HG02973 (cell line): Measurements from ENCODE around the gene PDSS2.
"Not testable (repeated sequence)": the region's sequence is repeated elsewhere in the genome, so short reads cannot be mapped to it uniquely, and the experiment has no call there.

ENCODE experiments used
- ATAC-seq: cut with Tn5 transposase; IDR thresholded peaks from one replicate; pipeline ENCODE4 v1.9.1; 2021; ENCODE audit warnings: moderate library complexity; ENCODE audit not compliant: unreplicated experiment

The PDSS2 gene

DNA sequence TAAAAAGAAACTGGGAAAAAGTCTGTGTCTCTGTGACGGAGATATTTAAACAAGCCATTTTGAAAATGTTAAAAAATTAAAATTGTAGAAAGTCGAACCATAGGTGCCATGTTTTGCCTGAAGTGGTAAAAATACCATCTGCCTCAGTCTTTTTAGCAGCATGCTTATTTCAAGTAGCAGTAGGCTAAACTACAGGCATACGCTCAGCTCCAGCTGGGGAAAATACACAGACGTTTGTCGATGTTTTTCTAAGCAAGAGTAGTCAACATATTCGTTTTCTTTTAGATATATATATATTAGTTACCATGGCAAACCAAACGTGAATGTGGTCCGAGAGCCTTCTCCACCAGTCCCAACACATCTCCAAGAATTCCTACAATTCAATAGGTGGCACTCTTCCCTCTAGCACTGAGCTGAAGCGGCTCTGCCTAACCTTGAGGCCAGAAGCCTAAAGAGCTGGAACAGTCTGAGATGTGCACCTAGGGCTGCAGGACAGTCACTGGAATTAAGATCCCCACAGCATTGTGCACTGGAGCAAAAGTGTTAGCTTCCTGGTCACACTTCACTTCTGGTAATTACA is 273.9 kb downstream of the PDSS2 start:
- no peak for ATAC-seq

GRCh38 chr6:107184435-107184834 is 274.9 kb downstream of the PDSS2 start:
- no peak for ATAC-seq

- no peak for ATAC-seq
Measured at GRCh38 chr6:107180099-107180498, 279.3 kb downstream of the PDSS2 start.

- ATAC-seq = no peak
Measured at GRCh38 chr6:107179004-107179403, 280.4 kb downstream of the PDSS2 start.

GRCh38 chr6:107173779-107174178 is 285.6 kb downstream of the PDSS2 start:
- ATAC-seq = no peak

- ATAC-seq = no peak
Measured at GRCh38 chr6:107171513-107171912, 287.9 kb downstream of the PDSS2 start.

GRCh38 chr6:107164299-107164698 is 295.1 kb downstream of the PDSS2 start:
- ATAC-seq = not testable (repeated sequence)

DNA sequence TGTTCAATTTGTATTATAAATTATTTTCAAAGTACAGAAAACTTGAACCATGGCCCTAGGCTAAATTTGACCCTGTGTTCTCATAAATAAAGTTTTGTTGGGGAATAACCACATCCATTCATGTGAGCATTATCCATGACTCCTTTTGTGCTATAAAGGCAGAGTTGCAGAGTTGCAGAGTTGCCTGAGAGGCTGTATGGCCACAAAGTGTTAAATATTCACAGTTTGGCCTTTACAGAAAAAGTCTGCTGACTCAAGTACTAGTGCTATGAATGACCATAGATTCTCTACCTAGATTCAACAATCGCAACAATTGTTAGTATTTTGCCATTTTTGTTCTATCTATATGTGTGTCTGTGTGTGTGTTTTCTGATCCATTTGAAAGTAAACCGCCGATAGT is 297.8 kb downstream of the PDSS2 start:
- ATAC-seq = no peak

DNA sequence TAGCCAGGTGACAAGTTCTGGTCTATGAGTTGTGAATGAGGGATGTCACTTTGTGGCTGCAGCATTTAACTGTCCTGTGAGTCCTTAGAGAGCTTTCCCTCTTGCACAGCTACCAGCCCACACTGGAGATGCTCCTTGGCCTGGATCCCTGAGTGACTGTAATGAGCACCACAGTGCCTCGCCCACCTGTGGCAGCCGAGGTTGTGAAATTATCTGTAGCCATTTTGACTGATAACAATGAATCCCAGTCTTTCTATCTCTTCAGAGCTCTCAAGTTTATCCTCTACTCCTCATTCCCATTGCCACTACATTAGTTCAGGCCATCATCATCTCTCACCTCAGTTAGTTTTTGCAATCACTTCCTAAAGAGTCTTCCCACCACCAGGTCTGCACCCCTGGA is 302.7 kb downstream of the PDSS2 start:
- ATAC-seq = no peak

GRCh38 chr6:107154801-107155160 is 304.6 kb downstream of the PDSS2 start:
- ATAC-seq = no peak

GRCh38 chr6:107154131-107154800 is 305.1 kb downstream of the PDSS2 start:
- ATAC-seq = no peak

- no peak for ATAC-seq
Measured at GRCh38 chr6:107152638-107153430, 306.5 kb downstream of the PDSS2 start.

- ATAC-seq = no peak
Measured at GRCh38 chr6:107144666-107145065, 314.7 kb downstream of the PDSS2 start.

DNA sequence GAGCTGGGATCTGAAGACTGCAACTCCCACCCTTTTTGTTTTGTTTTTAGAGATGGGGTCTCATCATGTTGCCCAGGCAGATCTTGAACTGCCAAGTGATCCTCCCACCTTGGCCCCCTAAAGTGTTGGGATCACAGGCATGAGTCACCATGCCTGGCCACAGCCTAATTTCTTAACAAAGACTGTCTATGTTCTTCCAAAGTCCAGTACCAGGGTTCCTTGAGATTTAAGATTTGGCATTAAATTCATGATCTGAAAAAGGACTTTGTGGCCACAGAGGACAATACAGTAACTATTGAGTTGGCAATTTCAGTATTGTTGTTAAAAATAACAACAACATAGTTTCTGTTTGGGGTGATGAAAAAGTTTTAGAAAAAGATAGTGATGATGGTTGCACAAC is 315.4 kb downstream of the PDSS2 start:
- ATAC-seq = no peak

GRCh38 chr6:107140581-107140980 is 318.8 kb downstream of the PDSS2 start:
- no peak for ATAC-seq

DNA sequence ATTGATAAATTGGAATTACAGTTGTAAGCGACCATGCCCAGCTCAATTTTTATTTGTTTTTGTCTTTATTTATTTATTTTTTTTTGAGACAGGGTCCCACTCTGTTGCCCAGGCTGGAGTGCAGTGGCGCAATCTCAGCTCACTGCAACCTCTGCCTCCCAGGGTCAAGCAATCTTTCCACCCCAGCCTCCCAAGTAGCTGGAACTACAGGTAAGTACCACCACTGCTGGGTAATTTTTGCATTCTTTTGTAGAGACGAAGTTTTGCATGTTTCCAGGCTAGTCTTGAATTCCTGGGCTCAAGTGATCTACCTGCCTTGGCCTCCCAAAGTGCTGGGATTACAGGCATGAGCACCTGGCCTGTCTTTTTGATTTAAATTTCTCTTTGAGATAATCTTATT is 323.0 kb downstream of the PDSS2 start:
- not testable (repeated sequence) for ATAC-seq

GRCh38 chr6:107135048-107135680 is 324.2 kb downstream of the PDSS2 start:
- ATAC-seq = not testable (repeated sequence)

GRCh38 chr6:107132330-107132954 is 326.9 kb downstream of the PDSS2 start:
- ATAC-seq = no peak

GRCh38 chr6:107129370-107129925 is 329.9 kb downstream of the PDSS2 start:
- no peak for ATAC-seq

GRCh38 chr6:107128577-107128976 is 330.8 kb downstream of the PDSS2 start:
- ATAC-seq = no peak

DNA sequence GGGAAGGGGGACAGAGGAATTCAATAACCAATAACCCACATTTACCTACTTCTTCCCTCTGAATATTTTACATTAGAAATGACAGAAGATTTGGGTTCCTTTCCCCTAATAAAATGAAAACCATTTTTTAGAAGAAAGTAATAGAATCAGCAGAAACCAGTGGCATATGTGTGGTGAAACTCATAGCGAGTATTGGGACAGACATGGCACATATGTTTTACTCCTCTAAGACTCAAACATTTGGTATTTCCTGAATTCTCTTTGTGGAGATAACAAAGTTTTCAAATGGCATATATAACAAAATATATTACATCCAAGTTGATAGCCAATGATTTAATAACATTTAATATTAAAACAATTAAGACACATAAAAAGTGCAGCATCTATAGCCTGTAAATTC is 331.2 kb downstream of the PDSS2 start:
- no peak for ATAC-seq
